Caco-2 (cell line): ENCODE measurements around the gene LAGE3. TPM values are rescaled to one million over a fixed set of nuclear protein-coding genes. Genes with fewer than 3 reads are reported as not detected.
"Not testable (repeated sequence)": the region's sequence is repeated elsewhere in the genome, so short reads cannot be mapped to it uniquely, and the experiment has no call there.

Experiments used
- BruUV-seq: library from RNA; stranded (reverse); fragments of 400-500 nt; replicated peaks from 2 replicates; lab custom pipeline; 2021; lab: Mats Ljungman, UMichigan
- CTCF ChIA-PET: fragments of 300-600 bp; sonication (Branson Sonifier 250); formaldehyde crosslinking; loops from one replicate; lab custom pipeline; 2022; ENCODE audit warnings: antibody characterized with exemption; lab: Charles Lee
- POLR2A ChIA-PET: fragments of 300-600 bp; sonication (Branson Sonifier 250); formaldehyde crosslinking; loops from one replicate; lab custom pipeline; 2022; ENCODE audit warnings: antibody characterized with exemption; lab: Charles Lee
- DNase-seq, 2 experiments: peaks; one replicate each; pipeline versions ENCODE4 v3.0.0 to v3.0.0-alpha.2; 2020 to 2022
- H3K27me3 ChIP-seq: replicated peaks from 2 replicates; pipeline ENCODE4 v1.6.0; 2011; ENCODE audit warnings: low read length; ENCODE audit not compliant: control insufficient read depth, insufficient read depth
- H3K36me3 ChIP-seq: 2 replicates; pipeline ENCODE4 v1.5.1; 2011; ENCODE audit warnings: low read length; ENCODE audit not compliant: control insufficient read depth, insufficient read depth
- H3K4me1 ChIP-seq: fragments of 250-450 bp; sonication (Bioruptor Pico); 2 replicates; pipeline ENCODE4 v1.5.1; 2020; ENCODE audit warnings: mild to moderate bottlenecking
- H3K4me3 ChIP-seq: 2 replicates; pipeline ENCODE4 v1.5.1; 2011; ENCODE audit warnings: low read depth, mild to moderate bottlenecking, control low read depth, low read length
- H3K9me3 ChIP-seq: fragments of 250-450 bp; sonication (Bioruptor Pico); 2 replicates; pipeline ENCODE4 v1.5.1; 2020; ENCODE audit warnings: mild to moderate bottlenecking, moderate library complexity
- H3K27ac Mint-ChIP-seq: one replicate; pipeline ENCODE4 v1.8.0; 2022; ENCODE audit warnings: mixed read lengths; ENCODE audit not compliant: unreplicated experiment
- H3K27me3 Mint-ChIP-seq: one replicate; pipeline ENCODE4 v1.8.0; 2022; ENCODE audit warnings: mixed read lengths; ENCODE audit not compliant: insufficient read depth, unreplicated experiment
- H3K36me3 Mint-ChIP-seq: one replicate; pipeline ENCODE4 v1.8.0; 2022; ENCODE audit warnings: mild to moderate bottlenecking, mixed read lengths; ENCODE audit not compliant: insufficient read depth, unreplicated experiment
- H3K4me1 Mint-ChIP-seq: one replicate; pipeline ENCODE4 v1.8.0; 2022; ENCODE audit warnings: low read depth, mixed read lengths; ENCODE audit not compliant: unreplicated experiment
- H3K4me3 Mint-ChIP-seq: one replicate; pipeline ENCODE4 v1.8.0; 2022; ENCODE audit warnings: mild to moderate bottlenecking, moderate library complexity, mixed read lengths; ENCODE audit not compliant: unreplicated experiment
- H3K9me3 Mint-ChIP-seq: one replicate; pipeline ENCODE4 v1.8.0; 2022; ENCODE audit warnings: mixed read lengths; ENCODE audit not compliant: unreplicated experiment
- CTCF ChIP-seq, 2 experiments: fragments of 200-600 bp in 1 of 2; IDR thresholded peaks; 1 replicate in 1 of 2; 2 replicates in 1 of 2; pipeline versions ENCODE4 v1.5.1 to v1.8.0; 2011 to 2022; ENCODE audit warnings: antibody characterized with exemption in 1 of 2, control low read depth in 1 of 2, inconsistent platforms in 1 of 2, low read depth in 1 of 2, low read length in 1 of 2, mild to moderate bottlenecking in 1 of 2, moderate library complexity in 1 of 2; ENCODE audit not compliant: insufficient read depth in 1 of 2, severe bottlenecking in 1 of 2, unreplicated experiment in 1 of 2
- intact Hi-C: fragments of 100-400 bp; cut with micrococcal nuclease; formaldehyde crosslinking; loops from one replicate; pipeline ENCODE4 v1.10.0; 2022; ENCODE audit not compliant: unreplicated experiment
- total RNA-seq: library from RNA; stranded (reverse); gene quantifications from 2 replicates; pipeline ENCODE4 v1.2.3, GENCODE V29; 2022

LAGE3 gene
- total RNA-seq, 1 experiment from 2014 or later, result 26.0 TPM

DNA sequence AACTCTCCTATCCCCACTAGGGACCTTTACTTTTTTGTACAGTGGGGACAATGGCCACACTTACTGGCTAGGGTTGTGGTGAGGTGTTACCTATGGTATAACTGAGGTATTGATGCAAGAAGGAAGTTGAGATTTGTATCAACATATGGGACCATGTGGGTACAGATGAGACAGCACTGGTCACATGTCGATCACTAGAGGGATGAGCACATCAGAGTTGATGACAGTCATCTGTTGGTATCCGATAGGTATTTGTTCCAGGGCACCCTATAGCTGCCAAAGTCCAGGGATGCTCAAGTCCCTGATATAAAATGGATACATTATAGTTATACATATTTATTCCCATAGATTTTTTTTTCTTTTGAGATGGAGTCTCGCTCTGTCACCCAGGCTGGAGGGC, 23.9 kb upstream of the LAGE3 start:
- Histone ChIP-seq H3K4me3 (no peak overlapping the region), H3K27me3 (no peaks in the 10 kb centered on the region), H3K4me1 (no peaks in the 10 kb centered on the region), H3K36me3 (no peaks in the 10 kb centered on the region), H3K9me3 (no peaks in the 10 kb centered on the region)
- Mint-ChIP-seq H3K27me3 (no peaks in the 10 kb centered on the region), H3K4me3 (no peak overlapping the region), H3K4me1 (no peaks in the 10 kb centered on the region), H3K27ac (no peak overlapping the region), H3K9me3 (no peaks in the 10 kb centered on the region), H3K36me3 (no peaks in the 10 kb centered on the region)
- no TSS peak for BruUV-seq
- POLR2A ChIA-PET, result no interaction called here
- CTCF ChIA-PET, result no interaction called here
- TF ChIP-seq CTCF (IDR thresholded peaks at IDR 0.05; ENCODE audit: insufficient read depth in 1 of 2, low read depth in 1 of 2, low read length in 1 of 2, severe bottlenecking in 1 of 2, unreplicated experiment in 1 of 2), result no peak
- intact Hi-C loops, result no loop called here
- DNase-seq, result no peak

DNA sequence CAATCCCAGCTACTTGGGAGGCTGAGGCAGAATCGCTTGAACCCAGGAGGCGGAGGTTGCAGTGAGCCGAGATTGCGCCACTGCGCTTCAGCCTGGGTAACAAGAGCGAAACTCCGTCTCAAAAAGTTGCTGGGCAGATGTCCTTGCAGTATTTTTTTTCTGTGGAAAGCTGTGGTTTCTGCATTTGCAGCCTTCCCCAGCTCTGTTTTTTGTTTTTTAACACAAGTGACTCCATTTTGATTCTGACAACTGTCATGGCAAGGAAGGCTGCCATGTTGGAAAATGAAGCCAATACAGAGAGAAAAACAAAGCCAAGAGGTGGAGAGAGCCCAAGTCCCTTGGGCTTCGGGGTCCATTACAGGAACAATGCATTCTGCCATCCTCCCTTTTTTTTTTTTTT, 23.0 kb upstream of the LAGE3 start:
- no peaks in the 10 kb centered on the region for H3K27me3 ChIP-seq
- BruUV-seq, result no TSS peak
- H3K9me3 Mint-ChIP-seq, result no peaks in the 10 kb centered on the region
- no peak for DNase-seq
- H3K27ac Mint-ChIP-seq, result no peak overlapping the region
- H3K36me3 ChIP-seq, result no peaks in the 10 kb centered on the region
- H3K4me1 Mint-ChIP-seq, result no peaks in the 10 kb centered on the region
- no peak overlapping the region for H3K4me3 ChIP-seq
- no peaks in the 10 kb centered on the region for H3K27me3 Mint-ChIP-seq
- no peak for TF ChIP-seq CTCF (IDR thresholded peaks at IDR 0.05; ENCODE audit: insufficient read depth in 1 of 2, low read depth in 1 of 2, low read length in 1 of 2, severe bottlenecking in 1 of 2, unreplicated experiment in 1 of 2)
- POLR2A ChIA-PET, result no interaction called here
- no peaks in the 10 kb centered on the region for H3K4me1 ChIP-seq
- intact Hi-C loops, result no loop called here
- H3K9me3 ChIP-seq, result no peaks in the 10 kb centered on the region
- H3K36me3 Mint-ChIP-seq, result no peaks in the 10 kb centered on the region
- no peak overlapping the region for H3K4me3 Mint-ChIP-seq
- CTCF ChIA-PET, result interaction anchor here (0.7 kb wide), 1 partner anchor 120 kb away, joined by 3 read pairs; no protein-coding TSS in a partner anchor

GRCh38 chrX:154501423-154501822, 22.3 kb upstream of the LAGE3 start:
- H3K9me3 ChIP-seq, DNase-seq, H3K27me3 Mint-ChIP-seq, H3K27me3 ChIP-seq, H3K4me3 ChIP-seq, H3K4me3 Mint-ChIP-seq, intact Hi-C loops, POLR2A ChIA-PET, CTCF ChIA-PET, H3K4me1 Mint-ChIP-seq, H3K36me3 ChIP-seq, H3K4me1 ChIP-seq, H3K27ac Mint-ChIP-seq, H3K36me3 Mint-ChIP-seq, BruUV-seq, H3K9me3 Mint-ChIP-seq: not testable (repeated sequence)

GRCh38 chrX:154496591-154497137, 17.6 kb upstream of the LAGE3 start:
- H3K9me3 Mint-ChIP-seq, H3K4me1 Mint-ChIP-seq, POLR2A ChIA-PET, H3K36me3 Mint-ChIP-seq, H3K4me3 ChIP-seq, H3K27me3 ChIP-seq, H3K4me3 Mint-ChIP-seq, H3K27ac Mint-ChIP-seq, H3K9me3 ChIP-seq, H3K27me3 Mint-ChIP-seq, DNase-seq, H3K36me3 ChIP-seq, intact Hi-C loops, H3K4me1 ChIP-seq, BruUV-seq: not testable (repeated sequence)
- CTCF ChIA-PET, result interaction anchor here (0.7 kb wide), 1 partner anchor 1291 kb away, joined by 3 read pairs; no protein-coding TSS in a partner anchor
